Epithelial cell of proximal tubule (primary cell): ENCODE data around the gene COPS6. TPM values are rescaled to one million over a fixed set of nuclear protein-coding genes. Genes with fewer than 3 reads are reported as not detected.

ENCODE experiments used
- DNase-seq: peaks from one replicate; pipeline ENCODE4 v3.0.0-alpha.2; 2011; ENCODE audit warnings: low read depth
- H3K4me3 ChIP-seq: 2 replicates; pipeline ENCODE4 v1.5.1; 2011; ENCODE audit warnings: low read depth, mild to moderate bottlenecking, low read length
- CTCF ChIP-seq: conservative IDR thresholded peaks from 2 replicates; pipeline ENCODE4 v1.5.1; 2012; ENCODE audit warnings: low read depth, mild to moderate bottlenecking, low read length
- total RNA-seq: library from RNA; depleted of rRNA; stranded (reverse); fragments of >200 nt; gene quantifications from 2 replicates; pipeline ENCODE4 v1.2.3, GENCODE V29; 2015

The COPS6 gene
- total RNA-seq, 1 donor from 2014 or later = 39.9 TPM

GRCh38 chr7:100053215-100053614 lies 35.6 kb upstream of the COPS6 start:
- peak; percentile 48 for TF ChIP-seq CTCF
- no peak overlapping the region for H3K4me3 ChIP-seq
- peak; percentile 54 for DNase-seq

GRCh38 chr7:100057006-100057405 lies 31.8 kb upstream of the COPS6 start:
- no peak for DNase-seq
- no peak for TF ChIP-seq CTCF
- no peak overlapping the region for H3K4me3 ChIP-seq

- no peak for DNase-seq
- no peak overlapping the region for H3K4me3 ChIP-seq
- no peak for TF ChIP-seq CTCF
Observed at GRCh38 chr7:100059251-100059739, 29.5 kb upstream of the COPS6 start.

GRCh38 chr7:100061518-100062193 lies 27.1 kb upstream of the COPS6 start:
- no peak for DNase-seq
- TF ChIP-seq CTCF = no peak

DNA sequence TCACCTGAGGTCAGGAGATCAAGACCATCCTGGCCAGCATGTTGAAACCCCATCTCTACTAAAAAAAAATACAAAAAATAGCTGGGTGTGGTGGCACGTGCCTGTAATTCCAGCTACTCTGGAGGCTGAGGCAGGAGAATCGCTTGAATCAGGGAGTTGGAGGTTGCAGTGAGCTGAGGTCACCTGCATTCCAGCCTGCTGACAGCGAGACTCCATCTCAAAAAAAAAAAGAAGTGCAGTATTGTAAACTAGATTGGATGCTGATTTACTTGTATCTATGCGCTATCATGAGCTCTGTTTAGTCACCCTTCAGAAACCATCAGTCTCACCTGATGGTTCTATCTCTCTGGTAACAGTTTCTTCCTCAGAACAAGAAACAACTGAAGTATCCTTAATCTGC lies 25.4 kb upstream of the COPS6 start:
- no peak overlapping the region for H3K4me3 ChIP-seq
- no peak for TF ChIP-seq CTCF
- no peak for DNase-seq

More at GRCh38 chr7:100061518-100062193, 27.1 kb upstream of the COPS6 start:
- H3K4me3 ChIP-seq = no peak overlapping the region

- H3K4me3 ChIP-seq = no peak overlapping the region
- no peak for TF ChIP-seq CTCF
- DNase-seq = no peak
Observed at GRCh38 chr7:100064162-100064561, 24.6 kb upstream of the COPS6 start.
